Heart right ventricle (tissue), 16 donors: ENCODE results near the gene FCSK. TPM values are rescaled to one million over a fixed set of nuclear protein-coding genes. Genes with fewer than 3 reads are reported as not detected.
A peak's percentile ranks its signal among the peaks of the same experiment; 100 is the strongest.

Source experiments
- ATAC-seq, 8 donors: fragments of 200-7000 bp; cut with Tn5 transposase; one replicate each; pipeline ENCODE4 v1.9.1; 2020; ENCODE audit warnings: mild to moderate bottlenecking in 8 of 8, moderate library complexity in 8 of 8, moderate number of reproducible peaks in 1 of 8
- DNase-seq, 2 donors: peaks; one replicate each; pipeline ENCODE4 v3.0.0-alpha.2; 2020
- H3K27ac ChIP-seq, 10 donors: fragments of 200-600 bp; sonication (generic) in 2 of 10; one replicate each; pipeline versions ENCODE4 v1.5.0 to v1.8.0; 2020 to 2022; ENCODE audit warnings: mild to moderate bottlenecking in 3 of 10
- H3K27me3 ChIP-seq, 7 donors: fragments of 200-600 bp; one replicate each; pipeline ENCODE4 v1.8.0; 2021 to 2022; ENCODE audit warnings: mild to moderate bottlenecking in 2 of 7
- H3K36me3 ChIP-seq, 9 donors: fragments of 200-600 bp; sonication (generic) in 1 of 9; one replicate each; pipeline versions ENCODE4 v1.5.0 to v1.8.0; 2020 to 2022; ENCODE audit warnings: mild to moderate bottlenecking in 2 of 9
- H3K4me1 ChIP-seq, 9 donors: fragments of 200-600 bp; sonication (generic) in 1 of 9; one replicate each; pipeline versions ENCODE4 v1.5.0 to v1.8.0; 2020 to 2022; ENCODE audit warnings: mild to moderate bottlenecking in 4 of 9
- H3K4me3 ChIP-seq, 10 donors: fragments of 200-600 bp; sonication (generic) in 2 of 10; one replicate each; pipeline versions ENCODE4 v1.5.0 to v1.8.0; 2020 to 2022; ENCODE audit warnings: mild to moderate bottlenecking in 7 of 10, moderate library complexity in 2 of 10
- H3K9me3 ChIP-seq, 11 donors: fragments of 200-600 bp in 10 of 11; sonication (generic) in 2 of 11; one replicate each; pipeline versions ENCODE4 v1.5.0 to v1.8.0; 2013 to 2022; ENCODE audit warnings: mild to moderate bottlenecking in 2 of 11, control low read depth in 1 of 11, moderate library complexity in 1 of 11
- WGBS, 2 donors: extraction: QIAGEN DNeasy Blood & Tissue Kit; methylation state at CpG; one replicate each; pipeline ENCODE4 v1.1.7; 2013; ENCODE audit warnings: inconsistent platforms in 1 of 2; 5-methylcytosine and 5-hydroxymethylcytosine counted together
- intact Hi-C, 10 donors: fragments of 100-400 bp; cut with DNase I; formaldehyde crosslinking; loops; one replicate each; pipeline versions ENCODE4 v1.11.1 to v1.14.2; 2022
- polyA plus RNA-seq, 2 donors: library from polyadenylated mRNA; stranded (reverse); fragments of 200-250 nt; gene quantifications; one replicate each; pipeline ENCODE4 v1.2.3, GENCODE V29; 2013
- total RNA-seq, 10 donors: library from RNA; stranded (reverse); fragmentation: NEBNext Ultra II Directional in 3 of 10; extraction: Animal tissue kit (Norgen Biotek cat#: 25700) in 3 of 10; gene quantifications; one replicate each; pipeline versions ENCODE4 v1.2.1 to v1.2.4, GENCODE V29; 2021 to 2023
- TF ChIP-seq, protein P1 (sequence below), 9 donors: fragments of 200-600 bp; sonication (generic) in 2 of 9; IDR thresholded peaks; one replicate each; pipeline versions ENCODE4 v1.5.0 to v1.8.0; 2021 to 2022; ENCODE audit warnings: antibody characterized with exemption in 9 of 9, mild to moderate bottlenecking in 5 of 9, moderate library complexity in 1 of 9
- donor health status: Arrhythmogenic right ventricular cardiomyopathy.
- donor health status: ischemic (EF 13 %, LVEDD 7.1; RV severe dilation, severe dysfunction).
- donor health status: healthy with polysubstance abuse.
- donor health status: DM: no; HTN: yes; CAD: no.
- donor health status: DM: no; HTN: no; CAD: no.
- donor health status: ischemic (EF 25% LVEDD 6.9; RV normal size, moderate dysfunction).
- donor health status: ischemic (EF 25% LVEDD 5.7; RV mildly dilated, moderate dysfunction).
- donor health status: healthy.
- donor health status: DM: yes; HTN: yes; CAD: no.
- donor health status: Ischemic cardiomyopathy.
- donor health status: ischemic (EF 35%, LVEDD 5.7; RV mildly dilated, moderate dysfunction).
- donor health status: nonischemic (EF 11% LVEDD 7.7; RV severe dilation, severe dysfunction).
- donor health status: DM: yes; HTN: yes; CAD: no.
- donor health status: PGD.
- donor health status: ischemic (EF 29% LVEDD 5.4; RV normal size, mild dysfunction).
- donor health status: nonischemic (EF 23%, LVEDD 6.1; RV moderate dilation, normal function).

FCSK gene
- total and polyA plus RNA-seq, 12 donors, result 6.3 to 15.4 (median 9.0) TPM

DNA sequence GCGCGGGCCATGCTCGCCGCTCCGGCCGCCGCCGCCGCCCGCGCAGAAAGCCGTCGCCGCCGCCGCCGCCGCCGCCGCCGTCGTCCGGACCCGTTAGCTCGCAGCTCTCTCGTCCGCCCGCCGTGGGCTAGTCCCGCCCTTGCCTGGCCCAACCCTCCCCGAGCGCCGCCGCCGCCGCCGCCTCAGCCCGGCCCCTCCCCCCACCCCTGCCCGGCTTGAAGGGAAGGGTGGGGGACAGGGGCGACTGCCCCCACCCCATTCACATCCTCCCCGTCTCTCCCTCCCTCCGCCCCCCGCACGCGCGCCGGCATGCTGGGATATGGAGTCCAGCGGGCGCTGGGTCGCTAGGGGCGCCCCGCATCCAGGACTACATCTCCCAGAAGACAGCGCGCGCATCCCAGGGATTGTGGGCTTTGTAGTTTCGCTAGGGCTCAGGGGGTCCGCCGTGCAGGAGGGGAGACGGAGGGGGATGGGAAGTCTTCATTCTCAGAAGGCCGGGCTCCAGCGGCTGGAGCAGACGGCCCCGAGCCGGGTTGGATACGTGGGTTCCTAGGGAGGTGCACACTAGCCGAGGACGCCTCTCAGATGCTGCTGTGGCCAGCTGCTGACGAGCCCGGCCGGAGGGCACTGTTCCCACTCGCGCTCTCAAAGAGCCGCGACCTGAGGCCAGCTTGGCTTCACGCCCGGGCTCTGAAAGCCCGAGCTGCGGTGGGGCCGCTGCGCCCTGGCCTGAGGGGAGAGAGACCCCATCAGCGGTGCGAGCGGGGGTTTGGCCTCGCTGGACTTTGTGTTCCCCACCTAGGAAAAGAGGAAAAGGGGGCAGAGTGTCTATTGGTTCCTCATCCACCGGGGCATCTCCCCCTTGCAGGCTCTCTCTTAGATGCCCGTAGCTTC lies 15.2 kb upstream of the FCSK start, which contains the start of gene ST3GAL2:
Gene ST3GAL2 (minus strand): TSS at position 132 of the 894 bp plus-strand sequence. CDS start 40,570 bp downstream, outside the sequence.
- Histone ChIP-seq H3K4me1 (peaks cover 3 to 50% (median 38%) of the 10 kb centered on the region in 9 donors), H3K27me3 (no peaks in the 10 kb centered on the region), H3K27ac (peak within 1 kb of the TSS; percentile 72 to 89 (median 83)), H3K4me3 (peak within 1 kb of the TSS; percentile 64 to 91 (median 79)), H3K9me3 (no peaks in the 10 kb centered on the region), H3K36me3 (peaks cover 0 to 12% (median 0%) of the 10 kb centered on the region in 9 donors)
- 1 to 2% methylated on average over 51 to 84 of the region's 86 CpGs for WGBS, 2 donors
- TF ChIP-seq, protein P1, sequence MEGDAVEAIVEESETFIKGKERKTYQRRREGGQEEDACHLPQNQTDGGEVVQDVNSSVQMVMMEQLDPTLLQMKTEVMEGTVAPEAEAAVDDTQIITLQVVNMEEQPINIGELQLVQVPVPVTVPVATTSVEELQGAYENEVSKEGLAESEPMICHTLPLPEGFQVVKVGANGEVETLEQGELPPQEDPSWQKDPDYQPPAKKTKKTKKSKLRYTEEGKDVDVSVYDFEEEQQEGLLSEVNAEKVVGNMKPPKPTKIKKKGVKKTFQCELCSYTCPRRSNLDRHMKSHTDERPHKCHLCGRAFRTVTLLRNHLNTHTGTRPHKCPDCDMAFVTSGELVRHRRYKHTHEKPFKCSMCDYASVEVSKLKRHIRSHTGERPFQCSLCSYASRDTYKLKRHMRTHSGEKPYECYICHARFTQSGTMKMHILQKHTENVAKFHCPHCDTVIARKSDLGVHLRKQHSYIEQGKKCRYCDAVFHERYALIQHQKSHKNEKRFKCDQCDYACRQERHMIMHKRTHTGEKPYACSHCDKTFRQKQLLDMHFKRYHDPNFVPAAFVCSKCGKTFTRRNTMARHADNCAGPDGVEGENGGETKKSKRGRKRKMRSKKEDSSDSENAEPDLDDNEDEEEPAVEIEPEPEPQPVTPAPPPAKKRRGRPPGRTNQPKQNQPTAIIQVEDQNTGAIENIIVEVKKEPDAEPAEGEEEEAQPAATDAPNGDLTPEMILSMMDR (IDR thresholded peaks at IDR 0.05), result peak in 5 of 9 donors; percentile 15 to 39 (median 32)
- intact Hi-C loops, result loop anchor here in 5 of 10 donors (1.0 to 5.0 kb wide), 3 partner anchors 37 to 58 kb away; no protein-coding TSS in a partner anchor
- ATAC-seq (peak; percentile 98 to 99 (median 98)), DNase-seq (peak; percentile 95 to 96)

DNA sequence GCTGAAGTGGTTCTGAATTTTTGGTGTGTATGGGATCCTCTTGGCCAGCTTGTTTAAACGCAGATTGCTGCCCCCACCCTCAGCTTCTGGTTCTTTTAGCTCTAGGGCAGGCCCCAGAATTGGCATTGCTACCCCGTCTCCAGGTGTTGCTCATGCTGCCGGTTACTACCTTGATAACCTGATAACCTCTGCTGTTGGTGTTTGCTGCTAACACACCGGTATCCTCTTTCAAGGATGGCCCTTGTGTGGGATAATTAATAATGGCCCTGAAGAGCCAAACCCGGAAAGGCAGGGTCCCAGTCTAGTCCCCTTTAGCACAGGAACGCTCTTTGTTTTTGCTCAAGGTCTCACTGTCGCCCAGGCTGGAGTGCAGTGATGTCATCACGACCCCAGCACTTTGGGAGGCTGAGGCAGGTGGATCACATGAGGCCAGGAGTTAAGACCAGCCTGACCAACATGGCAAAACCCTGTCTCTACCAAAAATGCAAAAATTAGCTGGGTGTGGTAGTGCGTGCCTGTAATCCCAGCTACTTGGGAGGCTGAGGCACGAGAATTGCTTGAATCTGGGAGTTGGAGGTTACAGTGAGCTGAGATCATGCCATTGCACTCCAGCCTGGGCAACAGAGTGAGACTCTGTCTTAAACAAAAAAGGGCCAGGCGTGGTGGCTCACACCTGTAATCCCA lies 14.2 kb upstream of the FCSK start:
- H3K27ac ChIP-seq, result peak overlapping the region in 3 of 10 donors; percentile 85 to 86 (median 85)
- H3K4me1 ChIP-seq, result peaks cover 3 to 40% (median 30%) of the 10 kb centered on the region in 9 donors
- DNase-seq (no peak), ATAC-seq (no peak)
- intact Hi-C loops, result no loop called here
- peak overlapping the region in 4 of 10 donors; percentile 73 to 82 (median 79) for H3K4me3 ChIP-seq
- no peaks in the 10 kb centered on the region for H3K9me3 ChIP-seq
- TF ChIP-seq, protein P1 (IDR thresholded peaks at IDR 0.05), result no peak
- peaks cover 0 to 2% (median 0%) of the 10 kb centered on the region in 9 donors for H3K36me3 ChIP-seq
- 84 to 85% methylated on average over 11 of the region's 11 CpGs for WGBS, 2 donors
- no peaks in the 10 kb centered on the region for H3K27me3 ChIP-seq

GRCh38 chr16:70441406-70441990 lies 12.9 kb upstream of the FCSK start:
- TF ChIP-seq, protein P1 (IDR thresholded peaks at IDR 0.05), result no peak
- no peak overlapping the region for H3K4me3 ChIP-seq
- ATAC-seq (no peak), DNase-seq (no peak)
- intact Hi-C loops, result no loop called here
- H3K4me1 ChIP-seq, result peaks cover 3 to 27% (median 23%) of the 10 kb centered on the region in 9 donors
- H3K9me3 ChIP-seq, result no peaks in the 10 kb centered on the region
- no peaks in the 10 kb centered on the region for H3K27me3 ChIP-seq
- no peak overlapping the region for H3K27ac ChIP-seq
- H3K36me3 ChIP-seq, result no peaks in the 10 kb centered on the region
- WGBS, 2 donors, result 91 to 93% methylated on average over 8 of the region's 8 CpGs

GRCh38 chr16:70442344-70442743 lies 12.1 kb upstream of the FCSK start:
- Histone ChIP-seq H3K27me3 (no peaks in the 10 kb centered on the region), H3K27ac (no peak overlapping the region), H3K4me1 (peaks cover 0 to 19% (median 15%) of the 10 kb centered on the region in 9 donors), H3K9me3 (no peaks in the 10 kb centered on the region), H3K36me3 (no peaks in the 10 kb centered on the region), H3K4me3 (no peak overlapping the region)
- TF ChIP-seq, protein P1 (IDR thresholded peaks at IDR 0.05), result no peak
- intact Hi-C loops, result no loop called here
- ATAC-seq (no peak), DNase-seq (no peak)
- 91 to 98% methylated on average over 7 of the region's 7 CpGs for WGBS, 2 donors
